Neural cell (in vitro differentiated cells): Measurements from ENCODE around the gene ARL15. TPM values are rescaled to one million over a fixed set of nuclear protein-coding genes. Genes with fewer than 3 reads are reported as not detected.

Source experiments
- H2AFZ ChIP-seq: fragments of 200-600, 300-800 bp; sonication (generic), shearing (Covaris generic); 2 replicates; pipeline ENCODE4 v1.6.0; 2014; ENCODE audit warnings: low read depth, mild to moderate bottlenecking, antibody characterized with exemption, low read length, moderate library complexity
- H3F3A ChIP-seq: fragments of 200-600 bp; shearing (Covaris generic); 2 replicates; pipeline ENCODE4 v1.6.1; 2016; ENCODE audit warnings: mild to moderate bottlenecking, moderate library complexity, mixed read lengths, antibody characterized with exemption, low read length; ENCODE audit not compliant: insufficient read depth, poor library complexity, severe bottlenecking
- H3K27ac ChIP-seq: fragments of 200-600, 300-800 bp; sonication (generic), shearing (Covaris generic); 2 replicates; pipeline ENCODE4 v1.5.1; 2014; ENCODE audit warnings: mild to moderate bottlenecking, low read length, moderate library complexity
- H3K27me3 ChIP-seq: fragments of 300-800, 200-600 bp; sonication (generic), shearing (Covaris generic); 2 replicates; pipeline ENCODE4 v1.6.0; 2014; ENCODE audit warnings: mild to moderate bottlenecking, low read depth, low read length, moderate library complexity; ENCODE audit not compliant: insufficient read depth
- H3K36me3 ChIP-seq: fragments of 300-800, 200-600 bp; sonication (generic), shearing (Covaris generic); 2 replicates; pipeline ENCODE4 v1.5.1; 2014; ENCODE audit warnings: mild to moderate bottlenecking, antibody characterized with exemption, low read length, moderate library complexity; ENCODE audit not compliant: insufficient read depth
- H3K4me2 ChIP-seq: fragments of 300-800, 200-600 bp; sonication (generic), shearing (Covaris generic); 2 replicates; pipeline ENCODE4 v1.6.0; 2014; ENCODE audit warnings: mild to moderate bottlenecking, low read length
- H3K4me3 ChIP-seq: fragments of 300-800, 200-600 bp; sonication (generic), shearing (Covaris generic); 2 replicates; pipeline ENCODE4 v1.5.1; 2014; ENCODE audit warnings: mild to moderate bottlenecking, low read length, moderate library complexity
- H3K79me2 ChIP-seq: fragments of 200-600 bp; shearing (Covaris generic); replicated peaks from 2 replicates; pipeline ENCODE4 v1.6.0; 2014; ENCODE audit warnings: mild to moderate bottlenecking, low read length, moderate library complexity; ENCODE audit not compliant: insufficient read depth
- H3K9ac ChIP-seq: fragments of 300-800, 200-600 bp; sonication (generic), shearing (Covaris generic); 2 replicates; pipeline ENCODE4 v1.6.1; 2016; ENCODE audit warnings: mild to moderate bottlenecking, low read length, mixed read lengths
- H3K9me2 ChIP-seq: fragments of 200-600 bp; shearing (Covaris generic); 2 replicates; pipeline ENCODE4 v1.6.1; 2016; ENCODE audit warnings: mild to moderate bottlenecking, low read length, mixed read lengths; ENCODE audit not compliant: insufficient read depth
- H3K9me3 ChIP-seq: fragments of 200-600, 300-800 bp; sonication (generic), shearing (Covaris generic); 2 replicates; pipeline ENCODE4 v1.6.1; 2016; ENCODE audit warnings: mild to moderate bottlenecking, mixed run types, low read length, moderate library complexity, mixed read lengths
- H4K20me1 ChIP-seq: fragments of 200-600 bp; shearing (Covaris generic); 2 replicates; pipeline ENCODE4 v1.6.1; 2016; ENCODE audit warnings: mild to moderate bottlenecking, mixed run types; ENCODE audit not compliant: insufficient read depth
- EP300 ChIP-seq: fragments of 450-650 bp; conservative IDR thresholded peaks from 2 replicates; pipeline ENCODE4 v1.6.1; 2014; ENCODE audit warnings: antibody characterized with exemption, mild to moderate bottlenecking, moderate library complexity; ENCODE audit not compliant: poor library complexity, severe bottlenecking
- EZH2 ChIP-seq: fragments of 200-600, 300-800 bp; shearing (Covaris generic), sonication (generic); IDR thresholded peaks from 2 replicates; pipeline ENCODE4 v1.6.1; 2014; ENCODE audit warnings: antibody characterized with exemption, low read length, borderline replicate concordance, mild to moderate bottlenecking; ENCODE audit not compliant: insufficient read depth, poor library complexity, severe bottlenecking
- MXI1 ChIP-seq: fragments of 450-650 bp; conservative IDR thresholded peaks from 2 replicates; pipeline ENCODE4 v1.6.1; 2014; ENCODE audit warnings: antibody characterized with exemption, mild to moderate bottlenecking; ENCODE audit not compliant: poor library complexity, severe bottlenecking
- POLR2AphosphoS5 ChIP-seq: IDR thresholded peaks from 2 replicates; pipeline ENCODE4 v1.6.1; 2012
- RAD21 ChIP-seq: fragments of 450-650 bp; conservative IDR thresholded peaks from 2 replicates; pipeline ENCODE4 v1.6.1; 2014; ENCODE audit warnings: antibody characterized with exemption, mild to moderate bottlenecking, moderate library complexity
- SMC3 ChIP-seq: fragments of 450-650 bp; conservative IDR thresholded peaks from 2 replicates; pipeline ENCODE4 v1.6.1; 2014; ENCODE audit warnings: antibody characterized with exemption, mild to moderate bottlenecking, moderate library complexity; ENCODE audit not compliant: poor library complexity
- TAF1 ChIP-seq: IDR thresholded peaks from 2 replicates; pipeline ENCODE4 v1.6.1; 2012; ENCODE audit warnings: low read depth
- polyA plus RNA-seq: library from polyadenylated mRNA; depleted of rRNA; stranded (reverse); fragments of >200 nt; gene quantifications from 2 replicates; pipeline ENCODE4 v1.2.3, GENCODE V29; 2014
- TF ChIP-seq, protein P1 (sequence below): fragments of 450-650 bp; IDR thresholded peaks from 2 replicates; pipeline ENCODE4 v1.5.1; 2014; ENCODE audit warnings: antibody characterized with exemption, mild to moderate bottlenecking, moderate library complexity; ENCODE audit not compliant: poor library complexity, severe bottlenecking
- TF ChIP-seq, protein P2 (sequence below): IDR thresholded peaks from 2 replicates; pipeline ENCODE4 v1.6.1; 2012; ENCODE audit warnings: borderline replicate concordance

ARL15 gene
- polyA plus RNA-seq, 1 donor from 2014 or later = 51.9 TPM

DNA sequence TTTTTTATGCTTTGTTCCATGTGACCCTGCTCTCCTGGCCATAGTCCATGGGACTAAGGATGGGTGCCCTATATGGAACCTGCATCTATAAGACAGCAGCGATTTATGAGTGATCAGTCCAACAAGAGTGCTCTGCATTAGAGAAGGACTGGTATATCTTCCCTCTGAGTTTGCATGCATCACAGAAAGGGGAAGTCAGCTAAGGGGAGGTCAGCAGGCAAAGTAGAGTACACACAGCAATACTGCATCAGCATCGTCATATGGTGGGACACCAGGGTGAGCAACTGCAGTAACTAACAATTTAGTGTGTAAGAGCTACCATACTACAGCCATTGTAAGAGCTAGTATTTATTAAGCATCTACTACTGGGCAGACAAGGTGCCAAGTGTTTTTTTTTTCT lies 438.6 kb downstream of the ARL15 start:
- no peaks in the 10 kb centered on the region for H3F3A ChIP-seq
- H3K4me2 ChIP-seq = no peak overlapping the region
- H2AFZ ChIP-seq = no peak overlapping the region
- no peaks in the 10 kb centered on the region for H3K79me2 ChIP-seq
- H3K36me3 ChIP-seq = no peaks in the 10 kb centered on the region
- no peak for TF ChIP-seq SMC3
- TF ChIP-seq, protein P1, sequence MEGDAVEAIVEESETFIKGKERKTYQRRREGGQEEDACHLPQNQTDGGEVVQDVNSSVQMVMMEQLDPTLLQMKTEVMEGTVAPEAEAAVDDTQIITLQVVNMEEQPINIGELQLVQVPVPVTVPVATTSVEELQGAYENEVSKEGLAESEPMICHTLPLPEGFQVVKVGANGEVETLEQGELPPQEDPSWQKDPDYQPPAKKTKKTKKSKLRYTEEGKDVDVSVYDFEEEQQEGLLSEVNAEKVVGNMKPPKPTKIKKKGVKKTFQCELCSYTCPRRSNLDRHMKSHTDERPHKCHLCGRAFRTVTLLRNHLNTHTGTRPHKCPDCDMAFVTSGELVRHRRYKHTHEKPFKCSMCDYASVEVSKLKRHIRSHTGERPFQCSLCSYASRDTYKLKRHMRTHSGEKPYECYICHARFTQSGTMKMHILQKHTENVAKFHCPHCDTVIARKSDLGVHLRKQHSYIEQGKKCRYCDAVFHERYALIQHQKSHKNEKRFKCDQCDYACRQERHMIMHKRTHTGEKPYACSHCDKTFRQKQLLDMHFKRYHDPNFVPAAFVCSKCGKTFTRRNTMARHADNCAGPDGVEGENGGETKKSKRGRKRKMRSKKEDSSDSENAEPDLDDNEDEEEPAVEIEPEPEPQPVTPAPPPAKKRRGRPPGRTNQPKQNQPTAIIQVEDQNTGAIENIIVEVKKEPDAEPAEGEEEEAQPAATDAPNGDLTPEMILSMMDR = no peak
- TF ChIP-seq EP300 = no peak
- TF ChIP-seq EZH2 = no peak
- TF ChIP-seq, protein P2, sequence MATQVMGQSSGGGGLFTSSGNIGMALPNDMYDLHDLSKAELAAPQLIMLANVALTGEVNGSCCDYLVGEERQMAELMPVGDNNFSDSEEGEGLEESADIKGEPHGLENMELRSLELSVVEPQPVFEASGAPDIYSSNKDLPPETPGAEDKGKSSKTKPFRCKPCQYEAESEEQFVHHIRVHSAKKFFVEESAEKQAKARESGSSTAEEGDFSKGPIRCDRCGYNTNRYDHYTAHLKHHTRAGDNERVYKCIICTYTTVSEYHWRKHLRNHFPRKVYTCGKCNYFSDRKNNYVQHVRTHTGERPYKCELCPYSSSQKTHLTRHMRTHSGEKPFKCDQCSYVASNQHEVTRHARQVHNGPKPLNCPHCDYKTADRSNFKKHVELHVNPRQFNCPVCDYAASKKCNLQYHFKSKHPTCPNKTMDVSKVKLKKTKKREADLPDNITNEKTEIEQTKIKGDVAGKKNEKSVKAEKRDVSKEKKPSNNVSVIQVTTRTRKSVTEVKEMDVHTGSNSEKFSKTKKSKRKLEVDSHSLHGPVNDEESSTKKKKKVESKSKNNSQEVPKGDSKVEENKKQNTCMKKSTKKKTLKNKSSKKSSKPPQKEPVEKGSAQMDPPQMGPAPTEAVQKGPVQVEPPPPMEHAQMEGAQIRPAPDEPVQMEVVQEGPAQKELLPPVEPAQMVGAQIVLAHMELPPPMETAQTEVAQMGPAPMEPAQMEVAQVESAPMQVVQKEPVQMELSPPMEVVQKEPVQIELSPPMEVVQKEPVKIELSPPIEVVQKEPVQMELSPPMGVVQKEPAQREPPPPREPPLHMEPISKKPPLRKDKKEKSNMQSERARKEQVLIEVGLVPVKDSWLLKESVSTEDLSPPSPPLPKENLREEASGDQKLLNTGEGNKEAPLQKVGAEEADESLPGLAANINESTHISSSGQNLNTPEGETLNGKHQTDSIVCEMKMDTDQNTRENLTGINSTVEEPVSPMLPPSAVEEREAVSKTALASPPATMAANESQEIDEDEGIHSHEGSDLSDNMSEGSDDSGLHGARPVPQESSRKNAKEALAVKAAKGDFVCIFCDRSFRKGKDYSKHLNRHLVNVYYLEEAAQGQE = no peak
- no peak for TF ChIP-seq POLR2AphosphoS5
- no peaks in the 10 kb centered on the region for H3K9me3 ChIP-seq
- no peak overlapping the region for H3K9ac ChIP-seq
- H3K27me3 ChIP-seq = no peaks in the 10 kb centered on the region
- H3K4me3 ChIP-seq = no peak overlapping the region
- no peaks in the 10 kb centered on the region for H4K20me1 ChIP-seq
- no peak overlapping the region for H3K27ac ChIP-seq
- H3K9me2 ChIP-seq = no peaks in the 10 kb centered on the region

DNA sequence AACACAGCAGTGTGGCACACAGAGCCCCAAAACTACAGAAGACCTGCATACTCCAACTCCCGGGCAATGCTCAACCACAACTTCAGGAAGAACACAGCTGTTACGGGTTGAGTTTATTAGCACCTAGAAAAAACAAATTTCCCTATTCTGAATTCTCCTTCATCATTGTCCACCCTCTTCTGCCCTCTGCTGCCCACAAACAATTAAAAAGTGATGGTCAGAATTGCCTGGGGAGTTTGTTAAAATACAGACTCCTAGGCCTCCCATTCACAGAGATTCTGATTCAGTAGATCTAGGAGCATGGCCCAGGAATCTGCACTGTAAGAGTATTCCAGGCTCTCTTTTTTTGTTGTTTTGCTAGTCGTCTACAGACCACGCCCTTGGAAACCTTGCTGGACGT lies 439.3 kb downstream of the ARL15 start:
- no peaks in the 10 kb centered on the region for H3K9me2 ChIP-seq
- TF ChIP-seq EZH2 (no peak), MXI1 (no peak), EP300 (no peak), SMC3 (no peak), POLR2AphosphoS5 (no peak), RAD21 (no peak), TAF1 (no peak)
- TF ChIP-seq, protein P2 = no peak
- TF ChIP-seq, protein P1 = no peak
- no peaks in the 10 kb centered on the region for H3K27me3 ChIP-seq
- H3K4me3 ChIP-seq = no peak overlapping the region
- no peak overlapping the region for H3K27ac ChIP-seq
- H3K9me3 ChIP-seq = no peaks in the 10 kb centered on the region
- H3K9ac ChIP-seq = no peak overlapping the region
- no peaks in the 10 kb centered on the region for H3K36me3 ChIP-seq
- H3F3A ChIP-seq = no peaks in the 10 kb centered on the region
- no peak overlapping the region for H2AFZ ChIP-seq
- no peak overlapping the region for H3K4me2 ChIP-seq
- H3K79me2 ChIP-seq = no peaks in the 10 kb centered on the region
- no peaks in the 10 kb centered on the region for H4K20me1 ChIP-seq
